Measurements from ENCODE around the gene NLGN4Y. TPM values are rescaled to one million over a fixed set of nuclear protein-coding genes. Genes with fewer than 3 reads are reported as not detected.

Gene NLGN4Y
- 67.6 TPM for total RNA-seq

DNA sequence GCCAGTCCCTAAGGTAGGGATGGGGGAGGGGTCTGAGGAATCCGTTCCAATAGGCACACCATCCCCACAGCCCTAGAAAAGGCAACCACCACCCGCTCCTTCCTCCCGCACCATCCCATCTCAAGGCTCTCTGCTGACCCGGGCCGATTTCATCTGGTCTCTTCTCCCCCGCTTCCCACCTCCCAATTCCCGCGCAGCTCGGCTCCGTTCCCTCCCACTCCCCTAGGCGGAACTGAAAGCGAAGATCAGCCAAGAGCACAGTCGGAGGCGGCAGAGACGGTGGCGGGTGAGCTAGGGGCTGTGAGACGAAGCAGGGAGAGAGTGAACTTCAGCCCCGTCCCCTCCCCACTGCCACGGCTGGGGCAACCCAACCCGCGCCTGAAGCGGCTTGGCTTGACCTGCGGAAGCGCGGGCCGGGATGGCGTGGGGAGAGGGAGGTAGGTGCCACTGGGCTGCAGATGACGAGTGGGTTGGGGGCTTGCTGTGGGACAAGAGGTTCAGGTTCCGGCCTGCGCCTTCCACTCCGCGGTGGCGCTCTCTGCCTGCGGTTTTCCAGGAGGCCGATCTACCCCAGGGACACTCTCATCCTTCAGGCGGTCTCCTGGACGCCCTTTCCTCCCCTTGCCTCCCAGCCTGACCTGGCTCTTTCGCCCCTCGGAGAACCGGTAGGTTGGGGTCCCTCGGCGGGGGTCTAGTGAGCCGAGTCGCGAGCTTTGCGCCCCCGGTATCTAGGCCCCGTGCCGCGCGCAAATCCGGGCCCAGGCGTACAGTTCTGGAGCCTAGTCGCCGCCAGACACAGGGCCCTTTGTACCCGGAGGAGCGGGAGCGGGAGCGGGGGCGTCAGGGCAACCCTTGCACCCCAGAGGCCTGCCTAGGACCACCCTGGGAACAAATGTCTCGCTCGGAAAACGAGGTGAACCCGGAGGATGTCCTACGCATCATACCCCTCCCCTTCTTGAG, at the start of gene NLGN4Y:
Gene NLGN4Y (plus strand): TSS at position 258 of the 960 bp plus-strand sequence. CDS start 97,591 bp downstream, outside the sequence.

